ENCODE data around the gene AKT2. TPM values are rescaled to one million over a fixed set of nuclear protein-coding genes. Genes with fewer than 3 reads are reported as not detected.

AKT2 gene
- total and polyA plus RNA-seq, 2 of the 8 experiments (the other 6 are each of a cell fraction or from before 2014, with no cell fraction given) = 151 to 183 TPM

GRCh38 chr19:40214936-40215335, 70.2 kb downstream of the AKT2 start:
- no peak overlapping the region for H2AK5ac ChIP-seq (ENCODE audit: low read depth, low read length)
- peaks cover 7% of the 10 kb centered on the region; the same call in 1 of the 2 replicates for H3K23me2 ChIP-seq (ENCODE audit: low read depth, low read length)
- no peak overlapping the region for H2BK15ac ChIP-seq (ENCODE audit: low read length)
- H3K56ac ChIP-seq (replicated peaks; ENCODE audit: insufficient read length, low read depth, low read length) = no peak overlapping the region
- H2BK12ac ChIP-seq (ENCODE audit: low read depth, low read length) = no peak overlapping the region
- H2BK120ac ChIP-seq (replicated peaks; ENCODE audit: low read depth, low read length) = no peak overlapping the region
- H3K4ac ChIP-seq (replicated peaks; ENCODE audit: insufficient read length, low read depth, low read length) = no peak overlapping the region
- H3K27ac ChIP-seq (ENCODE audit: low read depth, low read length) = no peak overlapping the region
- no peaks in the 10 kb centered on the region for H3K36me3 ChIP-seq (ENCODE audit: control insufficient read depth in 2 of 4, insufficient read depth in 4 of 4, low read length in 3 of 4)
- ChIA-PET POLR2A (ENCODE audit: partially characterized antibody) (no interaction called here), CTCF (ENCODE audit: partially characterized antibody) (interaction anchor here (1.2 to 1.9 kb wide), 2 partner anchors 8 to 76 kb away, joined by 4 to 5 read pairs; no protein-coding TSS in a partner anchor)
- FAIRE-seq (no peak), DNase-seq (ENCODE audit: low read depth in 1 of 2, low spot score in 2 of 2) (no peak)
- no peak overlapping the region for H3K9ac ChIP-seq (replicated peaks in 1 of 4; ENCODE audit: extremely low read depth in 1 of 4, low read depth in 3 of 4, low read length in 3 of 4)
- H3K9me3 ChIP-seq (ENCODE audit: insufficient read depth in 2 of 2, low read depth in 1 of 2, low read length in 1 of 2) = no peaks in the 10 kb centered on the region
- H4K91ac ChIP-seq (replicated peaks; ENCODE audit: insufficient read length, low read length) = no peak overlapping the region
- no peak overlapping the region for H3K23ac ChIP-seq (ENCODE audit: insufficient read length)
- H4K5ac ChIP-seq (ENCODE audit: insufficient read length, low read depth, low read length) = no peak overlapping the region
- H3K14ac ChIP-seq (ENCODE audit: insufficient read length) = no peak overlapping the region
- H3K4me1 ChIP-seq (replicated peaks in 1 of 4; ENCODE audit: control insufficient read depth in 3 of 4, insufficient read depth in 4 of 4, low read length in 3 of 4) = peaks cover 0 to 10% (median 6%) of the 10 kb centered on the region in 4 experiments; a peak in 5 of 7 replicates
- no peaks in the 10 kb centered on the region for H3K79me2 ChIP-seq (ENCODE audit: control insufficient read depth in 1 of 2, insufficient read depth in 2 of 2, low read length in 2 of 2)
- H4K8ac ChIP-seq (ENCODE audit: extremely low read depth, insufficient read depth, low read length) = no peak overlapping the region
- H2BK5ac ChIP-seq (ENCODE audit: low read depth, low read length) = no peak overlapping the region
- no peak overlapping the region for H2AFZ ChIP-seq (ENCODE audit: low read length)
- H4K20me1 ChIP-seq (replicated peaks in 1 of 2; ENCODE audit: control insufficient read depth in 1 of 2, insufficient read depth in 2 of 2, low read length in 2 of 2) = peaks cover 3 to 4% of the 10 kb centered on the region in 2 experiments
- H3K79me1 ChIP-seq (ENCODE audit: low read depth, low read length) = no peaks in the 10 kb centered on the region
- no peak overlapping the region for H2BK20ac ChIP-seq (ENCODE audit: low read length)
- no peak overlapping the region for H3K4me2 ChIP-seq (ENCODE audit: insufficient read depth in 1 of 2, low read depth in 2 of 2, low read length in 2 of 2)
- H3K4me3 ChIP-seq (ENCODE audit: extremely low read depth in 1 of 4, insufficient read depth in 2 of 4, low read depth in 3 of 4, low read length in 4 of 4) = no peak overlapping the region
- 95% methylated on average over 14 of the region's 22 CpGs; no CpG with 5 or more reads in 1 of the 2 experiments for WGBS, 2 experiments (ENCODE audit: extremely low coverage in 1 of 2, insufficient coverage in 1 of 2, insufficient read length in 1 of 2, insufficient replicate concordance in 2 of 2, low coverage in 1 of 2, low lambda C conversion rate in 2 of 2, missing lambda C conversion rate in 1 of 2)
- peaks cover 3 to 21% (median 16%) of the 10 kb centered on the region in 4 experiments for H3K27me3 ChIP-seq (replicated peaks in 1 of 4; ENCODE audit: control insufficient read depth in 3 of 4, extremely low read depth in 1 of 4, insufficient read depth in 3 of 4, low read length in 3 of 4)
- no peak overlapping the region for H3K18ac ChIP-seq (ENCODE audit: extremely low read depth, low read length)
- TF ChIP-seq BRCA1 (IDR thresholded peaks at IDR 0.05; ENCODE audit: low read depth, low read length) (no peak), TEAD4 (IDR thresholded peaks at IDR 0.05; ENCODE audit: low read depth, low read length) (no peak), SP1 (IDR thresholded peaks at IDR 0.05; ENCODE audit: low read depth, low read length) (no peak), RBBP5 (IDR thresholded peaks at IDR 0.05; ENCODE audit: borderline replicate concordance, low read depth, low read length) (no peak), E2F6 (IDR thresholded peaks at IDR 0.05) (no peak), KDM4A (IDR thresholded peaks at IDR 0.05; ENCODE audit: low read depth, low read length, severe bottlenecking) (no peak), TCF12 (IDR thresholded peaks at IDR 0.05; ENCODE audit: low read depth, low read length) (no peak), TAF1 (IDR thresholded peaks at IDR 0.05; ENCODE audit: low read depth, low read length) (no peak), ZNF274 (IDR thresholded peaks at IDR 0.05; ENCODE audit: borderline replicate concordance, extremely low read depth, low read length) (no peak), POU5F1 (IDR thresholded peaks at IDR 0.05; ENCODE audit: low read depth, low read length) (no peak), KDM5A (IDR thresholded peaks at IDR 0.05; ENCODE audit: low read length) (no peak), ATF2 (IDR thresholded peaks at IDR 0.05; ENCODE audit: low read length) (no peak), POLR2AphosphoS5 (IDR thresholded peaks at IDR 0.05; ENCODE audit: low read depth, low read length) (no peak)

Measured in H1 (cell line).